OCI-LY3 (cell line): Measurements from ENCODE around the gene HNRNPUL1.

Experiments used
- H2AFZ ChIP-seq: fragments of 200-600, 300-600 bp; shearing (Covaris generic); 2 replicates; pipeline ENCODE4 v1.6.0; 2014; ENCODE audit warnings: antibody characterized with exemption, low read depth, low read length
- H3K27ac ChIP-seq: fragments of 200-600, 300-600 bp; sonication (generic); 2 replicates; pipeline ENCODE4 v1.5.1; 2014; ENCODE audit warnings: mild to moderate bottlenecking, low read length, moderate library complexity, mixed read lengths
- H3K27me3 ChIP-seq: fragments of 200-600, 300-600 bp; sonication (generic); 2 replicates; pipeline ENCODE4 v1.6.1; 2014; ENCODE audit warnings: low read depth, low read length, mixed read lengths
- H3K36me3 ChIP-seq: fragments of 200-600, 300-600 bp; sonication (generic); replicated peaks from 2 replicates; pipeline ENCODE3; 2014; ENCODE audit warnings: low read depth, low read length, mixed read lengths
- H3K4me1 ChIP-seq: fragments of 300-600, 200-600 bp; sonication (generic); 2 replicates; pipeline ENCODE4 v1.6.1; 2014; ENCODE audit warnings: low read length, mixed read lengths
- H3K4me2 ChIP-seq: fragments of 200-600, 300-600 bp; sonication (generic); 2 replicates; pipeline ENCODE4 v1.6.1; 2014; ENCODE audit warnings: low read length, mixed read lengths
- H3K4me3 ChIP-seq: fragments of 300-600, 200-600 bp; sonication (generic); 2 replicates; pipeline ENCODE4 v1.5.1; 2014; ENCODE audit warnings: antibody characterized with exemption, mild to moderate bottlenecking, low read length, moderate library complexity
- H3K79me2 ChIP-seq: fragments of 300-600, 200-600 bp; shearing (Covaris generic); 2 replicates; pipeline ENCODE4 v1.6.1; 2014; ENCODE audit warnings: mild to moderate bottlenecking, low read length, mixed read lengths
- H3K9ac ChIP-seq: fragments of 300-600, 200-600 bp; shearing (Covaris generic); 2 replicates; pipeline ENCODE4 v1.6.0; 2014; ENCODE audit warnings: mild to moderate bottlenecking, low read length, moderate library complexity
- H3K9me3 ChIP-seq: fragments of 200-600, 300-600 bp; shearing (Covaris generic); 2 replicates; pipeline ENCODE4 v1.6.1; 2014; ENCODE audit warnings: low read length, mixed read lengths; ENCODE audit not compliant: insufficient read depth
- H4K20me1 ChIP-seq: fragments of 200-600, 300-600 bp; sonication (generic); 2 replicates; pipeline ENCODE4 v1.6.1; 2016; ENCODE audit warnings: low read length, mixed read lengths; ENCODE audit not compliant: insufficient read depth
- EZH2phosphoT487 ChIP-seq: fragments of 200-600 bp; shearing (Covaris generic); IDR thresholded peaks from 2 replicates; pipeline ENCODE4 v1.6.1; 2018; ENCODE audit warnings: antibody characterized with exemption, mixed run types, low read depth
- TF ChIP-seq, protein P1 (sequence below): fragments of 200-600, 300-600 bp; sonication (generic); IDR thresholded peaks from 2 replicates; pipeline ENCODE4 v1.5.1; 2014; ENCODE audit warnings: antibody characterized with exemption, low read length, low read depth

Gene HNRNPUL1

DNA sequence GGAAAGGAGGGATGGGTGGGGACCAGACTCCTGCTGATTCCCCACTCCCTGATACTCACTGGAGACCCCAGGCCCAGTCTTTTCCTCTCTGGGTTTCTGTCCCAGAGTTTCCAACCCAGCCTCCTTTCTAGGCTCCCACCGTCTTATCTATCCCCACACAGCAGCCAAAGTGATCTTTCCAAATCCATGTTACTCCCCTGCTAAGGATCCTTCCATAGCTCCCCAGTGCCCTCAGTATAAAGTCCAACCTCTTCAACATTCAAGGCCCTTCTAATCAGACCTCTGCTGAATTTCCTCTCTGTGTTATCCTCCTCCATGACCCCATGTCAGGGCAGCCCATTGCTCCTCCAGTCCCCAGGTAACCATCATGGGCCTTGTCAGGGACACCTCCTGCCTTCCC lies 90.9 kb downstream of the HNRNPUL1 start:
- Histone ChIP-seq H2AFZ (no peak overlapping the region), H4K20me1 (peaks cover 12% of the 10 kb centered on the region), H3K36me3 (peaks cover 8% of the 10 kb centered on the region), H3K9ac (no peak overlapping the region), H3K79me2 (peaks cover 37% of the 10 kb centered on the region), H3K4me1 (peaks cover 14% of the 10 kb centered on the region), H3K27me3 (no peaks in the 10 kb centered on the region), H3K9me3 (no peaks in the 10 kb centered on the region), H3K4me3 (no peak overlapping the region), H3K4me2 (no peak overlapping the region), H3K27ac (no peak overlapping the region)
- TF ChIP-seq, protein P1, sequence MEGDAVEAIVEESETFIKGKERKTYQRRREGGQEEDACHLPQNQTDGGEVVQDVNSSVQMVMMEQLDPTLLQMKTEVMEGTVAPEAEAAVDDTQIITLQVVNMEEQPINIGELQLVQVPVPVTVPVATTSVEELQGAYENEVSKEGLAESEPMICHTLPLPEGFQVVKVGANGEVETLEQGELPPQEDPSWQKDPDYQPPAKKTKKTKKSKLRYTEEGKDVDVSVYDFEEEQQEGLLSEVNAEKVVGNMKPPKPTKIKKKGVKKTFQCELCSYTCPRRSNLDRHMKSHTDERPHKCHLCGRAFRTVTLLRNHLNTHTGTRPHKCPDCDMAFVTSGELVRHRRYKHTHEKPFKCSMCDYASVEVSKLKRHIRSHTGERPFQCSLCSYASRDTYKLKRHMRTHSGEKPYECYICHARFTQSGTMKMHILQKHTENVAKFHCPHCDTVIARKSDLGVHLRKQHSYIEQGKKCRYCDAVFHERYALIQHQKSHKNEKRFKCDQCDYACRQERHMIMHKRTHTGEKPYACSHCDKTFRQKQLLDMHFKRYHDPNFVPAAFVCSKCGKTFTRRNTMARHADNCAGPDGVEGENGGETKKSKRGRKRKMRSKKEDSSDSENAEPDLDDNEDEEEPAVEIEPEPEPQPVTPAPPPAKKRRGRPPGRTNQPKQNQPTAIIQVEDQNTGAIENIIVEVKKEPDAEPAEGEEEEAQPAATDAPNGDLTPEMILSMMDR: no peak
- TF ChIP-seq EZH2phosphoT487: no peak

DNA sequence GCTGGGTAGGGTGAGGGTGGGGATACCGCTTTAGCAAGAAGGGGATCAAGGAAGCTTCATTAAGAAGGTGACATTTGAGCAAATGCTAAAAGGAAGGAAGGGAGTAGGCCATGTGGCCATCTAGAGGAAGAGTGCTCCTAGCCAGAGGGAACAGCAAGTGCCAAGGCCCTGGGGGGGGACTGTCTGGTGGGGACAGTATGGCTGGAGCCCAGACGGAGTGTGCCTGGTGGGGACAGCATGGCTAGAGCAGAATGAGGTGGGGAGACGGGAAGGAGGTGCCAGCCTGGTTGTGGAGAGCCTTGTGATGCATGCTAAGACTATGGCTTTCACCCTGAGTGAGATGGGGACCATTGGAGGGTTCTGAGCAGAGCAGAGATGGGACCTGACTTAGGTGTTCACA lies 91.6 kb downstream of the HNRNPUL1 start:
- Histone ChIP-seq H3K4me2 (no peak overlapping the region), H3K36me3 (peaks cover 7% of the 10 kb centered on the region), H3K79me2 (peaks cover 29% of the 10 kb centered on the region), H4K20me1 (peaks cover 5% of the 10 kb centered on the region), H3K4me3 (no peak overlapping the region), H3K9ac (no peak overlapping the region), H2AFZ (no peak overlapping the region), H3K27me3 (no peaks in the 10 kb centered on the region), H3K27ac (no peak overlapping the region), H3K4me1 (peaks cover 10% of the 10 kb centered on the region), H3K9me3 (no peaks in the 10 kb centered on the region)
- TF ChIP-seq EZH2phosphoT487: no peak

GRCh38 chr19:41356984-41357739 lies 93.0 kb downstream of the HNRNPUL1 start:
- no peaks in the 10 kb centered on the region for H3K27me3 ChIP-seq
- no peak overlapping the region for H3K4me3 ChIP-seq
- no peak overlapping the region for H3K27ac ChIP-seq
- H3K36me3 ChIP-seq: peaks cover under 1% of the 10 kb centered on the region
- H3K4me1 ChIP-seq: peaks cover 6% of the 10 kb centered on the region
- no peaks in the 10 kb centered on the region; the same call in 1 of the 2 replicates for H4K20me1 ChIP-seq
- H3K9ac ChIP-seq: no peak overlapping the region
- TF ChIP-seq, protein P1: no peak
- TF ChIP-seq EZH2phosphoT487: no peak
- no peak overlapping the region for H2AFZ ChIP-seq
- H3K4me2 ChIP-seq: no peak overlapping the region
- peaks cover 15% of the 10 kb centered on the region for H3K79me2 ChIP-seq
- H3K9me3 ChIP-seq: no peaks in the 10 kb centered on the region
